HG03439 (cell line): Measurements from ENCODE around the gene CDH13.

Experiments
- ATAC-seq: cut with Tn5 transposase; IDR thresholded peaks from one replicate; pipeline ENCODE4 v1.9.1; 2021; ENCODE audit warnings: mild to moderate bottlenecking, moderate library complexity; ENCODE audit not compliant: unreplicated experiment

The CDH13 gene

DNA sequence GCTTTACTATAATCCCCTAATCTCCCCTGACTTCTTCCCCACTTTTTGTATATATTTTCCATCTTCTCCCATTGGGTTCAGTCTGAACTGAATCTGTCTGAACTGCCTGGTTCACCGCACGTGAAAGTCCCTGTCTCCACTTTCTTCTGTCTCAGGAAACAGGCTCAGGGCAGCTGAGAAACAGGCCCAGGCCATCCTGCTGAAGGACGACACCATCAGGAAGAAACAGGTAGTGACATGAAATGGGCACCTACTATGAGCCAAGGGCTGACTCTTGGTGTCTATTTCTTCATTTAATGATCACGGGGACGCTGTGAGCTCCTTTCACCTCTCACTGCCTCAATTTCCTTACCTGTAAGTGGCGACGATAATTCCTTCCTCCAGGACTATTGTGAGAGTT lies 1090.5 kb downstream of the CDH13 start:
- ATAC-seq, result no peak

DNA sequence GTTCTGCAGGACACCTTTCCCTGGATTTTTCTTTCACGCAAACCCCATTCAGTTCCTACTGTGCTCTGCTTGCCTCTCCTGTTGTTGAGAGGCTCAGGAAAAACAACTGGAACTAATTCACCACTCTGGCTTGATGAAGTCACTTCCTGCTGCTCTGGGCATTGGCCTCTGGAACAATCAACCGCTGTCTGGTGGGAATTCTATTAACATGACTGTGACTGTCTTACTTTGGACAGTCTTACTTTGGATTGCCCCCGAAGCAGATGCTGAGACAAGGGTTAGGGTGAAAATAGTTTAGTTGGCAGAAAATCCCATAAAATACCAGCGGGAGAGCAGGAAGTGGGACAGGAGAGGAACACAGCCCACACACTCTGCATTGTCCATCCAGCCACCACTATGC lies 1091.0 kb downstream of the CDH13 start:
- ATAC-seq, result no peak

DNA sequence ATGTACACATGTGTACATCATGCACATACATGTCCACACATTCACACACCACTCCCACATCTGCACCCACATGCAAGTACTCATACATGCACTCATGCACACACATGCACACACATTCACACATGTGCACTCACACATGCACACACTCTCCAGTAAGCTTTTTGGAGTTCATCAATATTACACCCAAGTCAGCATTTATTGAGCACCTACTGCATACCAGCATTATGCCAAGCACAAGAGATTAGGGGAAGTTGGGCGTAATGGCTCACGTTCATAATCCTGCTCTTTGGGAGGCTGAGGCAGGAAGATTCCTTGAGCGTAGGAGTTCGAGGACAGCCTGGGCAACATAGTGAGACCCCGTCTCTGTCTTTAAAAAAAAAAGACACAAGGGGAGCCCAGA lies 1093.4 kb downstream of the CDH13 start:
- ATAC-seq, result no peak

DNA sequence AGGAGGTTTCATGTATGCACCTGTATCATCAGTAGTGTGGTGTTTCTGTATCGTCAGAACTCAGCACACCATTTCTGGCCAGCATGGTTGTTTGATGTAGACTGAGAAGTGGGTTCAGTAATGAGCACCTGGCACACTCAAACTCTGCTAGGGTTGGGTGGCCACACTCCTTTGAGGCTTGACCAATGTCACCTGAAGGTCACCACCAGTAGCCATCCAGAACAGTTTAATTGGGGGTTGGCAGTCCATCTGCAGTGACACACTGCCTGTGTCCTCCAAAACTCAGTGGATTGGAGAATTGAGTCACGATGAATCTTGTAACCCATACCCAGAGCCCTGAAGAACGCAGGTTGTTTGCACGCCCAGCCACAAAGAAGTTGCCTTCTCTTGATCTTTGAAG lies 1094.2 kb downstream of the CDH13 start:
- no peak for ATAC-seq

DNA sequence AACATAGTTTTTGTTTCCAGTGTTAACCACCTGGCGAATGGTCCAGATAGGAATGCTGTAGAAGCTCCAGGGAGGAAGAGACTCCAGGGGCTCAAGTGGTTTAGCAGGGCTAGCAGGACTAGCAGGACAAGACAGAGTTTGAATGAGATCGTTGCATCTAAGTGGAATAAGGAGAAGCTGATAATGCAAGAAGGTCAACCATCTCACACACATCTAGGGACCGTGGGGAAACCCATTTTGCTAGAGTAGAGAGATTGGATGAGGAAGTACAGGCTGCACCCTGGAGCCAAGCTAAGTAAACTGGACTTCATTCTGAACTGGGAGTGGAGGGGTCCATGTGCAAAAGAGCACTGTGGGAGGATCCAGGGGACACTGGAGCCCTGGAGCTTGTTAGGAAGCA lies 1094.9 kb downstream of the CDH13 start:
- ATAC-seq, result no peak

DNA sequence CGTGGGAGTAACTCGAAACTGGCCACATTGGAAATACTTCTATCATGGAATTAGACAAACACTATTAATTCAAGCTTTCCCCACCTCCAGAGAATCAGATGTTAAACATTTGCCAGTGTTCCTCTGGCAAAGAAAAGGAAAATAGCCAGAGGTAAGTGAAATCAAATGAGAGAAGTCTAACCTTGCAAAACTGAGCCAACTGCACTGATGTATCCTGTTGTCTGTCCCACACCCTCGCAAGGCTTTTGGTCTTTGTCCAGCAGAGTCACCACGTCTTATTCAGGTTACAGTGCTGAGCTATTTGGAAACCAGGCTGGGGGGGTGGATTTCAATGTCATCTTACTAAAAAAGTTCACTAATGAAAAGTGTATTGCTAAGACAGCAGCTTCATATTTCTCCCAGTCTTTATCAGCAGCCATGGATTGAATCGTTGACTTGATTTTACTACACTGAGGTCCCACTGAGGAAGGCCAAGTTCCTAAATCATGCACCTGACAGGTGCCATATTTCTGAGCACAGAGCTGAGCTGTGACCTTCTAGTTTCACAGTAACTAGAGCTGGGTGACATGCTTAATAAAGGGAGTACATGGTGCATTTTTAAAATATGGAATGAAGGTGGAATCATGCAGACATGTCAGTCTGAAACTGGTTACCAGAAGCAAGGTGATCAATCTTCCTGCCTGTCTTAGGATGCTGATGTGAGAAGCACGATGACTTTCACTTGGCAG lies 1095.9 kb downstream of the CDH13 start:
- no peak for ATAC-seq

DNA sequence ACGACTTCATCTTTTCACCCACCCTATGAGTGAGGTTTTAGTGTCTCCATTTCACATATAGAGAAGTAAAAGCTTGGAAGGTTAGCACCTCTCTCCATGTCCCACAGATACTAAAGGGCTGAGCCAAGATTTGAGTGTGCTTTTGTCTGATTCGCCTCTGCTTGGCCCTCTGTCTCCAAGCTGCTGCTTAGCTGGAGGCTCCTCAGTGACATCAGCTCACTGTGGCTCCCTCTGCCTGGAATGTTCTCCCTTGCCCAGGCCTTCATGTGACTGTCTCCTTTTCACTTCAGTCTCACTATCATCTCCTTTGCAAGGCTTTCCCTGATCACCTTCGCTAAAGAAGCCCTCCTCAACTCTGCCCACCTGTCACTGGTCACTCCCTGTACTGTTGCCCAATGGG lies 1096.5 kb downstream of the CDH13 start:
- ATAC-seq, result no peak

DNA sequence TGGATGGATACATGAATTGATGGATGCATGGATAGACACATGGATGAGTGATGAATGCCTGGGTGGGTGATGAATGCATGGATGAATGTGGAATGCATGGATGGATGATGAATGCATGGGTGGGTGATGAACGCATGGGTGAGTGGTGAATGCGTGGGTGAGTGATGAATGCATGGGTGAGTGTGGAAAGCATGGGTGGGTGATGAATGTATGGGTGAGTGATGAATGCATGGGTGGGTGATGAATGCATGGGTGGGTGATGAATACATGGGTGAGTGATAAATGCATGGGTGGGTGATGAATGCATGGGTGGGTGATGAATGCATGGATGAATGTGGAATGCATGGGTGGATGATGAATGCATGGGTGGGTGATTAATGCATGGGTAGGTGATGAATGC lies 1097.1 kb downstream of the CDH13 start:
- no peak for ATAC-seq

DNA sequence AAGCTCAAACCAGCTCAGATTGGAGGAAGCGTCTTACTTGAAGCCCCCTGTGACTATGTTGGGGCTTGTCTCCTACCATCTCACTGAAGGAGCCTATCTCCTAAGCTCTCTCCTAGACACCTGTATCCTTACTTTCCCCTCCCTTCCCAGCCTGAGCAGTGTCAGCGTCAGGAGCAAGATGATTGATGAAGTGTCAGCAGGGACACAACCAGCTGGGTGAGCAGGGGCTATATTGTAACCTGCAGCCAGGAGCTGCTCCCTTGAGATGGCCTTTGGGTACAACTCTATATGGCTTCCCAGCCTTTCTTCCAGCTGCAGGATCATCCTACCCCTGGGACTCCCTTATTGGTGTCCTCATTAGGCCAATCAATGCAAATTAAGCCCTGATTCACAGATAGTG lies 1097.8 kb downstream of the CDH13 start:
- ATAC-seq, result no peak

DNA sequence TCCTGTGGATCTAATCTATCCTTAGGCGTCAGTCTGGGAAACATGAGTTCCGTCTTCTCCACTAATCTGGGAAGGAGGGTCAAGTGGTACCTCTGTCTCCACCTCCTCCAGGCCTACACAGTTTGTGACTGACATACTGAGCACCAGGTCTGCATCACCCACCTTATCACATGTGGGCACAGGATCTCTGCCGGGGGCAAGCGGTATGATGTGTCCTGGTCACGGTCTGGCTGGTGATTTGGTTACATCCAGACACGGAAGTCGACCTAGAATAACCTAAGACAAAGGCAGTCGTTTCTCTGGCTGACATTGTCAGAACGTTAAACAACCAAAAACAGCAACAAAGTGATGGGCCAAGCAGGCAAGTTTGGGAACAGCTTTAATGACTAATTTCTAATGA lies 1098.5 kb downstream of the CDH13 start:
- no peak for ATAC-seq

DNA sequence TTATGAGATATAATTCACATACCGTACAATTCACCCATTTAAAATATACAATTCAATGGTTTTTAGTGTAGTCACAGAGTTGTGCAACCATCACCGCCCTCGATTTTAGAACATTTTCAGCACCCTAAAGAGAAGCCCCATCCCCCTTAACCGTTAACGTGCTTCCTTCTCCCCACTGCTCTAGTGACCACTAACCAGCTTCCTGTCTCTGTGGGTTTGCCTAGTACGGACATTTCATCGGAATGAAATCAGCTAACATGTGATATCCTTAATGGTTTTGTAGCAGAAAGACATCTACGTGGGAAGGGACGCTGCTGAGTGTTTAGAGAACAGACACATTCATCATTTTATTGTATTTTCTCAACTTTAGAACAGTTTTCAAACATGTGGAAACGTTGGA lies 1100.2 kb downstream of the CDH13 start:
- no peak for ATAC-seq

DNA sequence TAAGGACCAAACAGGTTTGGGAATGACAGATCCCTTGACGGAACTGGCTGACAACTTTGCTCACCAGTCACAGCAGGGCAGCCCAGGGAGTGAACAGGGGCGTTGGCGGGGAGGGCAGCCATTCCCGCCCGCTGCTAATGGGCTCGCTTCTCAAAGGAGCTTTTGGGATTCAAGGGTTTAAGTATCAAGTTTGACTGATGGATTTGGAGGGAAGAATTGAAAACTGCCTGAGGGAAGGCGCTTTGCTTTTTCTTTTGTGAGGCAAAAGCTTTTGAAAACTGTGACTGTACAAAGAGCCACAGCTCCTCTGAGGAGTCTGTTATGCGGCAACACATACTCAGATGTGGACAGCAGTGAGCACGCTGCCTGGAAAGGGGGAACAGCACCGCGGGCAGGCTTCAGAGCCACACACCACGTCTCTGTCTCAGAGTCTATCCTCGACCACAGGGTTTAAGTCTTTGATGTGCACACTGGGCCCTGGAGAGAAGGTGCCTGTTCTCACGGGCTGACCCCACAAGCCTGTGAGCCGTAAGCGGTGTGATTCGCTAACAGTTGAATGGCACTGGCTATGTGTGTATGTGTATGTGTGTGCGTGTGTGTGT lies 1101.1 kb downstream of the CDH13 start:
- no peak for ATAC-seq

DNA sequence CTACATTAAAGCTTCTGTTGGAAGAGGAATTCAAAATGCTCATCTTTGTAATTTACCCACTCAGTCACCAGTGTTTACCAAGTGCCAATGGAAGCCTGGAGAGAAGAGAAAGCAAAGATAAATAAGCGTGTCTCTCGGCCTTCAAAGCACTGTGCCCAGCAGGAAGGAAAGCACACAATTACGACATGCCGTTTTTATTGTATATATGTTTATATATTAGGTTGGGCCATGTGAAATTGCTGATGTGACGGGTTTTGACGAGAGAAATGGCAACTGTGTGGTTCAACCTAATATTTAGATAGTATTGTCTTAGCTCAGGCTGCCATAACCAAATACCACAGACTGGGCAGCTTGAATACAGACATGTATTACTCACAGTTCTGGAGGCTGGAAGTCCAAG lies 1101.7 kb downstream of the CDH13 start:
- ATAC-seq, result no peak

DNA sequence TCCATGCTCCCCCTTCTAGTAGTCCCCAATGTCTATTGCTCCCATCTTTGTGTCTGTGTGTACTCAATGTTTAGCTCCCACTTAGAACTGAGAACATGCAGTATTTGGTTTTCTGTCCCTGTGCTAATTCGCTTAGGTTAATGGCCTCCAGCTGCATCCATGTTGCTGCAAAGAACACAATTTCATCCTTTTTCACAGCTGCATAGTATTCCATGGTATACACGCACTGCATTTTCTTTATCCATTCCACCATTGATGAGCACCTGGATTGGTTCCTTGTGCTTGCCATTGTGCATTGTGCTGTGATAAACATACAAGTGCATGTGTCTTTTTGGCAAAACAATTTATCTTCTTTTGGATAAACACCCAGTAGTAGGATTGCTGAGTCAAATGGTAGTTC lies 1104.0 kb downstream of the CDH13 start:
- no peak for ATAC-seq

DNA sequence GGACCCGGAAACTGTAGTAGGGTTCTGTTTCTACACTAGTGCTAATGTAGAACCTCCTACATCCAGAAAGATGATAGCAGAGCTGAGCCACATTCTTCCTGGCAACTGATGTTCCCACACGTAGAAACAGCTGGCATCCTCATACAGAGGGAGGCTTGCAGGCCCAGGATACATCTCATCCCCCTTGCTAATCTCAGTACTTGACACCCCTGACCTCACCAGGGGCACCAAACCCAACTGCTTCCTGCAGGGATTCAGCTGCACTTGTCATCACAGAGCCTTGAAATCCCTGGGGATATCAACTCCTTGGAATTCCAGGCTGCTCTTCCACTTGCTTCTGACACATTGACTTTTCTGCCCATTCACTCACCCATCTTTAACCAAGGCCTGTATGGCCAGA lies 1105.8 kb downstream of the CDH13 start:
- no peak for ATAC-seq

DNA sequence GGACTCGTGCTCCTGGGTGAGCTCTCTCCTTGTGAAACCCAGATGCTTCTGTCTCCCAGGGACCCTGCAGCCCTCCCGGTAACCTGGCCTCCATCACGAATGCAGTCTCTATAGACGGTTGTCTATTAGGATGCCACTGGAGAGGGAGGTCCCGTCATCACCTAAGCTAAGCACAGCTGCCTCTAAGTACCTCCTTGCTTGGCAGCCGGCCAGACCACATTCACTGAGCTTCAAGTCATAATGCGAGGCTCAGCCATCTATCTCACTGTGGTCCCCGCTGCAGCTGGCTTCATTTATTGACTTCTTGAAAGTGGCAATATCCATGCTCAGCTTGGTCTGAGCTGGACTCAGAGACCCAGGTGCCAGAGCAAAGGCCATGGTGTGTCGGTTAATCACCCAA lies 1106.5 kb downstream of the CDH13 start:
- ATAC-seq, result no peak

DNA sequence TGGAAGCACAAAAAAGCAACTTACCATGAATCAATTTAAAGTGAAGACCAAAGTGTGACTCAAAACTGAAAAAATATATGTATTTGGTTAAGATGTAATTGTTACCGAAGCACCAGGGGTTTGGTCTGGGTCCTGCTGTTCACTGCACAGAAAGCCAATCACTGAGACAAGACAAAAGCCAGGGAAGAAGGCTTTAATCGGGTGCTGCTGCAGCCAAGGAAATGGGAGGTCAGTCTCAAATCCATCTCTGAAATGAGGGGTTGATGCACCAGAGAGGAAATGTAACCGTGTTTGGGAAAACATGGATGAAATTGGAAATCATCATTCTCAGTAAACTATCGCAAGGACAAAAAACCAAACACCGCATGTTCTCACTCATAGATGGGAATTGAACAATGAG lies 1107.4 kb downstream of the CDH13 start:
- no peak for ATAC-seq

DNA sequence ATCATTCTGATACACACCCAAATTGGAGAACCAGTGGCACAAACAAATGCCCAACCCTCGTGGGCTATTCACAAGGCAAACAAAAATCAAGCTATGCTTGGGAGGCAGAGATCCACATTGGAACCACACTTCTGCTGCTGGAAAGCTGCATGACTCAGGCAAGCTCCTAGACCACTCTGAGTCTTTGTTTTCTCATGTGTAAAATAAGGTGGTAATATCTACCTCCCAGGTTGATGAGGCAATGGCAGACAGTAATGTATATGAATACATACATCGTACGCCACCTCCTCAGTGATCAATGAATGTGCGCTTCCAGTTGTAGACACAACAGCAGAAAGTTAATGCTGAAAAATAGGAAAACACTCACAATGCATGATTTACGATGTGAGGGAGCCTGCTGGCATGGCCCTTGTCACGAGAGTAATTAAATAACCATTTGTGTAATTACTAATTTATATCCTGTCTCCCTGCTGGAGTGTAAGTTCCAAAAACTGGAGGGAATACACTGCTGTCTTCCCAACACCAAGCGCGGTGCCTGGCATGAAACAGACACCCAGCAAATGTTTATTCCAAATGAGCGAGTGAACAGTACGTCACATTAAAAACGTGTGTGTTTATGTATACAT lies 1111.1 kb downstream of the CDH13 start:
- ATAC-seq, result no peak

DNA sequence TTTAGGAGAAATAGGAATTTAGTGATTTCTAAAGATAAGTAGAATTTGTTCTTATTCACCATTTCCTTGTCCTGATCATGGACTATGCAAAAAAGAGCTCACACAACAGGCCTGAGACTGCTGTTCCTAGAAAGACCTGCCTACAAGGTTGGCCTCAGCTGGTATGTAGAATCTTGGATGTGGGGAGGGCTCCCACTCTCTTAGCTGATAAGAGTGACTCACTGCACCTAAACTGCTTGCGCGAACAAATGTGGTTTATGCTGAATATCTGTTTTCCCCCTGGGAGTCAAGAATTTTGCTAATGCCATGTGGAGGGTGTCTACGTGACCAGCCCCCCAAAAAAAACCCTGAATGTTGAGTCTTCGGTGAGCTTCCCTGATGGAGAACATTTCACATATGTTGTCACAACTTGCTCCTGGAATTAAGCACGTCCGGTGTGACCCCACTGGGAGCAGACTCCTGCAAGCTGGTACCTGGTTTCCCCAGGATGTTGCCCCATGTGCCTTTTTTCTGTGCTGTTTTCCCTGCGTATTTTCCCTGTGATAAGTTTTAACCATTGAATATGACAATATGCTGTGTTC lies 1112.2 kb downstream of the CDH13 start:
- no peak for ATAC-seq

DNA sequence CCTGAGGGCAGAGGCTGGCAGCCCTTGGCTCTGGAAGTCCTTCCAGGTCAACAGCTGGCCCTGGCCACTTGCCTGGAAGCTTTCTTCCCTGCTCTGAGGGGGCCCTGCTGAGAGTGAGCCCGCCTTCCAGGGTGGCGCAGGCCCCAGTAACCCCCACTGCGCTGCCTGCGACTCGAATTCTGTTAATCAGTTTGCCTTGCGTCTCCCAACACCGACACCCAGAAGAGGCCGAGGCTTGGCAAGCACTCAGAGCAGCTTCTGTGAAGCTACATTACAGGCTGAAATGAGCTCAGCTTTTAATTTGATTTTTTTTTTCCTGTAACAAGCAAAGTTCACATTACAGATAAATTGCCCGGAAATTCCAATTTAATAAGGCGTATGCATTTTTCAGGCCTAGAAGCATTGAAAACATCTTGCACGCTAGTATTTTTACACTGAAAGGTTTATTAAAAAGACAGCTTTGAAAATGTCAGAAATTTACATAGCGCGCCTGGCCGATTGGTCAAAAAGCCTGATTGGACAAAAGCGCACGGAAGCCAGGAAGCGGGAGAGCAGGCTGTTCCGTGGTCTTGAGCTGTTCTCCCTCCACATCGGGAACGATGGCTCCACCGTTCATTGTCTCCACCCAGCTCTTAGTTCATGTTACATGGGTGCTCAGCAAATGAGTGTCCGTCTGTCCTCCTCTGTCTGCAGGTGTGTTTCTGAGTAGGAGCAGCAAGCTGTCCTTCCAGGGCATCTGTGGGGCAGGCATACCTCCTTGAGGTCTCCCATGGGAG lies 1115.5 kb downstream of the CDH13 start:
- ATAC-seq, result no peak

DNA sequence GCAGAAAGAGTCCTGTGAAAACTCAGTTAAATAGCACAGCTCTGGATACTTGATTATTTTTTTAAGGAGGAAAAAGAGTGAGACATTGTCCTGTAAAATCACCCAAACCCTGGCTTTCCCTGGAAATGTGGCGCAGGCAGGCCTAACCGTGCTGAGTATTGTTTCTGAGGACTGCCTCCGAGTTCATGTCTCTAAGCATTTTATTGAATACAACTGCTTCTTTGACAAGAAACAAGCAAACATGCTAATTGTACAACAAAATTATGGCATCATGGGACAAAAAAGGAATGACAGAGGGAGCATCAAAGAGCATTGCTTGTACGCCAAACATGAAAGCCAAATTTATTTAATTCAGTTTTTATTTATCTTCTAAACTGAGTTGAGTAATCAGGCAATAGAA lies 1116.5 kb downstream of the CDH13 start:
- no peak for ATAC-seq
